OCI-LY1 (cell line): ENCODE results near the gene CACNA1D.

Experiments
- H2AFZ ChIP-seq: fragments of 200-600 bp; sonication (generic), shearing (Covaris generic); 2 replicates; pipeline ENCODE4 v1.6.0; 2014; ENCODE audit warnings: antibody characterized with exemption, mild to moderate bottlenecking, low read length
- H3F3A ChIP-seq: fragments of 200-600 bp; sonication (generic), shearing (Covaris generic); 2 replicates; pipeline ENCODE4 v1.6.0; 2014; ENCODE audit warnings: mild to moderate bottlenecking, antibody characterized with exemption, low read length, moderate library complexity; ENCODE audit not compliant: insufficient read depth
- H3K27ac ChIP-seq: fragments of 200-600 bp; sonication (generic); 2 replicates; pipeline ENCODE4 v1.5.1; 2014; ENCODE audit warnings: low read length, mixed run types, mild to moderate bottlenecking, low read depth; ENCODE audit not compliant: poor library complexity, severe bottlenecking
- H3K27me3 ChIP-seq: fragments of 200-600 bp; sonication (generic); 2 replicates; pipeline ENCODE4 v1.6.0; 2014; ENCODE audit warnings: antibody characterized with exemption, mild to moderate bottlenecking, low read length, moderate library complexity; ENCODE audit not compliant: insufficient read depth
- H3K36me3 ChIP-seq: fragments of 200-600 bp; sonication (generic); 2 replicates; pipeline ENCODE4 v1.6.1; 2014; ENCODE audit warnings: mild to moderate bottlenecking, antibody characterized with exemption, low read length, moderate library complexity, mixed read lengths; ENCODE audit not compliant: insufficient read depth
- H3K4me1 ChIP-seq: fragments of 200-600 bp; sonication (generic); 2 replicates; pipeline ENCODE4 v1.5.1; 2014; ENCODE audit warnings: mild to moderate bottlenecking, low read length, moderate library complexity; ENCODE audit not compliant: insufficient read depth, severe bottlenecking
- H3K4me2 ChIP-seq: fragments of 200-600 bp; sonication (generic), shearing (Covaris generic); 2 replicates; pipeline ENCODE4 v1.6.1; 2014; ENCODE audit warnings: low read length
- H3K4me3 ChIP-seq: fragments of 200-600 bp; sonication (generic); 2 replicates; pipeline ENCODE4 v1.5.1; 2014; ENCODE audit warnings: low read length, low read depth, mild to moderate bottlenecking, mixed read lengths; ENCODE audit not compliant: poor library complexity, severe bottlenecking
- H3K79me2 ChIP-seq: fragments of 200-600 bp; shearing (Covaris generic); 2 replicates; pipeline ENCODE4 v1.6.1; 2016; ENCODE audit warnings: mixed run types, low read length, mixed read lengths; ENCODE audit not compliant: insufficient read depth
- H3K9ac ChIP-seq: fragments of 200-600 bp; sonication (generic), shearing (Covaris generic); 2 replicates; pipeline ENCODE4 v1.6.1; 2014; ENCODE audit warnings: mild to moderate bottlenecking, low read length, mixed read lengths
- H3K9me2 ChIP-seq: fragments of 200-600 bp; sonication (generic), shearing (Covaris generic); 2 replicates; pipeline ENCODE4 v1.6.1; 2014; ENCODE audit warnings: low read depth, mild to moderate bottlenecking, low read length, mixed read lengths
- H3K9me3 ChIP-seq: fragments of 200-600 bp; shearing (Covaris generic); 2 replicates; pipeline ENCODE4 v1.6.1; 2014; ENCODE audit warnings: low read length, mixed read lengths
- H4K20me1 ChIP-seq: fragments of 200-600 bp; sonication (generic), shearing (Covaris generic); 2 replicates; pipeline ENCODE4 v1.6.0; 2016; ENCODE audit warnings: mild to moderate bottlenecking, low read length; ENCODE audit not compliant: insufficient read depth
- CTCF ChIP-seq: fragments of 200-600 bp; sonication (generic), shearing (Covaris generic); IDR thresholded peaks from 2 replicates; pipeline ENCODE4 v1.5.1; 2017; ENCODE audit warnings: mild to moderate bottlenecking, antibody characterized with exemption, low read length, moderate library complexity, mixed read lengths
- EZH2 ChIP-seq: fragments of 200-600 bp; sonication (generic), shearing (Covaris generic); IDR thresholded peaks from 2 replicates; pipeline ENCODE4 v1.8.0; 2017; ENCODE audit warnings: borderline replicate concordance, mixed run types, mild to moderate bottlenecking, antibody characterized with exemption, low read length, moderate library complexity, mixed read lengths

CACNA1D gene

GRCh38 chr3:53688066-53688465, 193.7 kb downstream of the CACNA1D start:
- Histone ChIP-seq H3K9me2 (no peaks in the 10 kb centered on the region), H3K9ac (no peak overlapping the region), H3K4me1 (no peaks in the 10 kb centered on the region), H3K9me3 (no peaks in the 10 kb centered on the region), H3K4me3 (no peak overlapping the region), H3F3A (no peaks in the 10 kb centered on the region), H3K79me2 (no peaks in the 10 kb centered on the region), H3K36me3 (no peaks in the 10 kb centered on the region), H4K20me1 (no peaks in the 10 kb centered on the region), H3K27ac (no peak overlapping the region), H3K27me3 (no peaks in the 10 kb centered on the region), H2AFZ (no peak overlapping the region), H3K4me2 (no peak overlapping the region)
- TF ChIP-seq EZH2: no peak
- no peak for TF ChIP-seq CTCF

DNA sequence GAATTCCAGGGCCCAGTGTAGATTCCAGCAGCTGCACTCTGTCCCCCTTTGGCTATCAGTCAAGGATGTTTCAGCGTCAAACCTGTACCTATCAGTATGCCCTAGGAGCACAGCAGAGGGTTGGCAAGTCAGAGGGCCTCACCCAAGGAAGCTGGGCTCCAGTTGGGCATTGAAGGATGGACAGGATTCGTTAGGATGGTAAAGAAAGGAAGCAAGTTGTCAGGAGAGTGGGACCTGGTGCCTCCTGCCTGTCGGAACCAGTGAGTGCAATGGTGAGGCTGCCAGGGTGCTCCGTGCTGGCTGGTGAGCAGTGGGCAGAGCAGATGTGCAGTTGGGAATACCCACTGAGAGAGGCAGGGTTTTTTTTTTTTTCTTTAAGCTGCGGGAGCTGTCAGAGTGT, 194.6 kb downstream of the CACNA1D start:
- TF ChIP-seq EZH2: no peak
- TF ChIP-seq CTCF: no peak
- Histone ChIP-seq H3K4me2 (no peak overlapping the region), H3K9me3 (no peaks in the 10 kb centered on the region), H3K4me3 (no peak overlapping the region), H3K4me1 (no peaks in the 10 kb centered on the region), H3K9ac (no peak overlapping the region), H3F3A (no peaks in the 10 kb centered on the region), H3K9me2 (no peaks in the 10 kb centered on the region), H3K36me3 (no peaks in the 10 kb centered on the region), H3K79me2 (no peaks in the 10 kb centered on the region), H2AFZ (no peak overlapping the region), H3K27ac (no peak overlapping the region), H4K20me1 (no peaks in the 10 kb centered on the region), H3K27me3 (no peaks in the 10 kb centered on the region; the same call in 1 of the 2 replicates)

- Histone ChIP-seq H3K9me2 (no peaks in the 10 kb centered on the region), H3K4me2 (no peak overlapping the region), H3K9me3 (no peaks in the 10 kb centered on the region), H3K4me3 (no peak overlapping the region), H3K4me1 (no peaks in the 10 kb centered on the region), H3K79me2 (no peaks in the 10 kb centered on the region), H3F3A (no peaks in the 10 kb centered on the region), H2AFZ (no peak overlapping the region), H3K27me3 (no peaks in the 10 kb centered on the region; the same call in 1 of the 2 replicates), H3K9ac (no peak overlapping the region), H3K27ac (no peak overlapping the region), H3K36me3 (no peaks in the 10 kb centered on the region), H4K20me1 (no peaks in the 10 kb centered on the region)
- no peak for TF ChIP-seq CTCF
Measured at GRCh38 chr3:53689681-53690080, 195.3 kb downstream of the CACNA1D start.
